ENCODE results near the gene TGFBRAP1.

GRCh38 chr2:105307962-105308361 lies 21.6 kb downstream of the TGFBRAP1 start:
- TF ChIP-seq CTCF (IDR thresholded peaks at IDR 0.05; ENCODE audit: low read length) (no peak), EZH2 (optimal IDR thresholded peaks at IDR 0.05; ENCODE audit: low read depth, low read length) (no peak)
